ENCODE data around the gene CHM. TPM values are rescaled to one million over a fixed set of nuclear protein-coding genes. Genes with fewer than 3 reads are reported as not detected.
A peak's percentile ranks its signal among the peaks of the same experiment; 100 is the strongest.
"Not testable (repeated sequence)": the region's sequence is repeated elsewhere in the genome, so short reads cannot be mapped to it uniquely, and the experiment has no call there.

CHM gene
- polyA plus RNA-seq, 3 donors: 6.0 to 7.7 (median 6.6) TPM

DNA sequence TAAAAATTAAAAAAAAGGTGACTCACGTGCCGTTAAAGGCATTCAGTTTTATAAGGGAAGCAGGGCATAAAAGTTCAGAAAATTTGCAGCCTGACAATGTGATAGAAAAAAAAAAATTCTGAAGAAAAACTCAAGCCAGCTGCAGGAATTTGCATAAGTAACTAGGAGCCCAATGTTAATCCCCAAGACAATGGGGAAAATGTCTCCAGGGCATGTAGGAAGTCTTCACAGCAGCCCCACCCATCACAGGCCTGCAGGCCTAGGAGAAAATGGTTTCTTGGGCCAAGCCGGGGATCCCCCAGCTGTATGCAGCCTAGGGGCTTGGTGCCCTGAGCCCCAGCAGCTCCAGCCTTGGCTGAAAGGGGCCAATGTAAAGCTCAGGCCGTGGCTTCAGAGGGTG is 31.2 kb downstream of the CHM start:
- H2AFZ ChIP-seq (ENCODE audit: insufficient read depth, low read depth, low read length, poor library complexity, severe bottlenecking): no peak overlapping the region
- no peaks in the 10 kb centered on the region for H3K79me2 ChIP-seq (ENCODE audit: insufficient read depth, low read length)
- peaks cover 5% of the 10 kb centered on the region for H4K20me1 ChIP-seq (ENCODE audit: insufficient read depth, low read length)
- H3K27ac ChIP-seq (ENCODE audit: low read depth in 1 of 2, low read length in 2 of 2): no peak overlapping the region
- Mint-ChIP-seq H3K4me3 (no peak overlapping the region), H3K27ac (no peak overlapping the region), H3K36me3 (peaks cover 23 to 24% of the 10 kb centered on the region in 2 donors), H3K9me3 (peaks cover 0 to 6% (median 3%) of the 10 kb centered on the region in 7 donors), H3K27me3 (ENCODE audit: low read depth in 3 of 3) (peaks cover 0 to 2% (median 0%) of the 10 kb centered on the region in 3 donors), H3K4me1 (peaks cover 2% of the 10 kb centered on the region)
- TF ChIP-seq, protein P1, sequence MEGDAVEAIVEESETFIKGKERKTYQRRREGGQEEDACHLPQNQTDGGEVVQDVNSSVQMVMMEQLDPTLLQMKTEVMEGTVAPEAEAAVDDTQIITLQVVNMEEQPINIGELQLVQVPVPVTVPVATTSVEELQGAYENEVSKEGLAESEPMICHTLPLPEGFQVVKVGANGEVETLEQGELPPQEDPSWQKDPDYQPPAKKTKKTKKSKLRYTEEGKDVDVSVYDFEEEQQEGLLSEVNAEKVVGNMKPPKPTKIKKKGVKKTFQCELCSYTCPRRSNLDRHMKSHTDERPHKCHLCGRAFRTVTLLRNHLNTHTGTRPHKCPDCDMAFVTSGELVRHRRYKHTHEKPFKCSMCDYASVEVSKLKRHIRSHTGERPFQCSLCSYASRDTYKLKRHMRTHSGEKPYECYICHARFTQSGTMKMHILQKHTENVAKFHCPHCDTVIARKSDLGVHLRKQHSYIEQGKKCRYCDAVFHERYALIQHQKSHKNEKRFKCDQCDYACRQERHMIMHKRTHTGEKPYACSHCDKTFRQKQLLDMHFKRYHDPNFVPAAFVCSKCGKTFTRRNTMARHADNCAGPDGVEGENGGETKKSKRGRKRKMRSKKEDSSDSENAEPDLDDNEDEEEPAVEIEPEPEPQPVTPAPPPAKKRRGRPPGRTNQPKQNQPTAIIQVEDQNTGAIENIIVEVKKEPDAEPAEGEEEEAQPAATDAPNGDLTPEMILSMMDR (IDR thresholded peaks at IDR 0.05): no peak
- intact Hi-C loops (cut with micrococcal nuclease): no loop called here
- no peak for DNase-seq
- H3K4me1 ChIP-seq (ENCODE audit: control insufficient read depth in 1 of 2, insufficient read depth in 2 of 2, low read length in 2 of 2): no peaks in the 10 kb centered on the region
- WGBS (ENCODE audit: insufficient coverage): no CpG with 5 or more reads among the region's 4 CpGs
- no peaks in the 10 kb centered on the region for H3K36me3 ChIP-seq (replicated peaks in 1 of 2; ENCODE audit: control insufficient read depth in 1 of 2, insufficient read depth in 2 of 2, low read length in 2 of 2)
- no peaks in the 10 kb centered on the region for H3K27me3 ChIP-seq (ENCODE audit: control insufficient read depth in 2 of 2, insufficient read depth in 2 of 2, low read length in 2 of 2)
- H3K9me3 ChIP-seq (replicated peaks in 1 of 2; ENCODE audit: control insufficient read depth in 1 of 2, insufficient read depth in 1 of 2, low read length in 2 of 2): no peaks in the 10 kb centered on the region
- no peak overlapping the region for H3K4me2 ChIP-seq (replicated peaks; ENCODE audit: extremely low read depth, low read length, poor library complexity, severe bottlenecking)
- no peak overlapping the region for H3K4me3 ChIP-seq (replicated peaks in 1 of 3; ENCODE audit: low read depth in 2 of 3, low read length in 3 of 3)
- no peak overlapping the region for H3K9ac ChIP-seq (ENCODE audit: insufficient read depth, low read length, poor library complexity, severe bottlenecking)

DNA sequence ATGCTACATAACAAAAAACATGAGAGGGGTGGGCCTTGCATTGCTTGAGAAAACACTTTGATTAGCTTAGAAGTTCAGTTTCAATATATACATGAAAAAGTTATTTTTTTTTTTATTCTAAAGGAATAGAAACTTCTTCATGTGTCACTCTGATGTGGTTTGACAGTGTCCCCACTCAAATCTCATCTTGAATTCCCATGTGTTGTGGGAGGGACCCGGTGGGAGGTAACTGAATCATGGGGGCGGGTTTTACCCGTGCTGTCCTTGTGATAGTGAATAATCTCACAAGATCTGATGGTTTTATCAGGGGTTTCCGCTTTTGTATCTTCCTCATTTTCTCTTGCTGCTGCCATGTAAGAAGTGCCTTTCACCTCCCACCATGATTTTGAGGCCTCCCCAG is 32.4 kb downstream of the CHM start:
- H3K4me2 ChIP-seq (replicated peaks; ENCODE audit: extremely low read depth, low read length, poor library complexity, severe bottlenecking); H3K9ac ChIP-seq (ENCODE audit: insufficient read depth, low read length, poor library complexity, severe bottlenecking); H3K9me3 Mint-ChIP-seq; H3K27ac ChIP-seq (ENCODE audit: low read depth in 1 of 2, low read length in 2 of 2); intact Hi-C loops (cut with micrococcal nuclease); H3K4me3 Mint-ChIP-seq; H3K27me3 Mint-ChIP-seq (ENCODE audit: low read depth in 3 of 3); H3K36me3 ChIP-seq (replicated peaks in 1 of 2; ENCODE audit: control insufficient read depth in 1 of 2, insufficient read depth in 2 of 2, low read length in 2 of 2); H4K20me1 ChIP-seq (ENCODE audit: insufficient read depth, low read length); H3K79me2 ChIP-seq (ENCODE audit: insufficient read depth, low read length); H3K4me1 Mint-ChIP-seq; H3K9me3 ChIP-seq (replicated peaks in 1 of 2; ENCODE audit: control insufficient read depth in 1 of 2, insufficient read depth in 1 of 2, low read length in 2 of 2); H3K27me3 ChIP-seq (ENCODE audit: control insufficient read depth in 2 of 2, insufficient read depth in 2 of 2, low read length in 2 of 2); H3K4me3 ChIP-seq (replicated peaks in 1 of 3; ENCODE audit: low read depth in 2 of 3, low read length in 3 of 3); H2AFZ ChIP-seq (ENCODE audit: insufficient read depth, low read depth, low read length, poor library complexity, severe bottlenecking); H3K4me1 ChIP-seq (ENCODE audit: control insufficient read depth in 1 of 2, insufficient read depth in 2 of 2, low read length in 2 of 2): not testable (repeated sequence)
- no CpG with 5 or more reads among the region's 4 CpGs for WGBS (ENCODE audit: insufficient coverage)
- Mint-ChIP-seq H3K36me3 (peaks cover 23% of the 10 kb centered on the region in 2 donors), H3K27ac (peak overlapping the region in 1 of 7 donors; percentile 79)
- peak in 1 of 3 donors; percentile 4 for DNase-seq

Measured in CD14-positive monocyte (primary cell).